Activated CD8-positive, alpha-beta memory T cell treated with anti-CD3 and anti-CD28 coated beads for 48 hours (primary cell): ENCODE data around the gene PCNA.

Experiments
- DNase-seq, 3 experiments: peaks; one replicate each; pipeline ENCODE4 v3.0.0-alpha.2; 2020; ENCODE audit warnings: low read depth in 2 of 3, low spot score in 2 of 3

PCNA gene

GRCh38 chr20:5119435-5120184 is at the start of gene PCNA:
Gene PCNA (minus strand): TSS chr20:5119958. CDS start chr20:5119798, 160 bp downstream.
- DNase-seq = peak; percentile 80 to 96 (median 86)

GRCh38 chr20:5168651-5169396 is 49.1 kb upstream of the PCNA start:
- no peak for DNase-seq

GRCh38 chr20:5164645-5165625 is 45.2 kb upstream of the PCNA start:
- no peak for DNase-seq

- DNase-seq = no peak
Measured at GRCh38 chr20:5161536-5162164, 41.9 kb upstream of the PCNA start.

- no peak for DNase-seq
Measured at GRCh38 chr20:5160882-5161281, 41.1 kb upstream of the PCNA start.

- DNase-seq = no peak
Measured at GRCh38 chr20:5159928-5160327, 40.2 kb upstream of the PCNA start.

- DNase-seq = no peak
Measured at GRCh38 chr20:5156675-5157448, 37.1 kb upstream of the PCNA start.

GRCh38 chr20:5155404-5155803 is 35.6 kb upstream of the PCNA start:
- no peak for DNase-seq

- no peak for DNase-seq
Measured at GRCh38 chr20:5154543-5154925, 34.8 kb upstream of the PCNA start.

- DNase-seq = no peak
Measured at GRCh38 chr20:5153612-5154542, 34.1 kb upstream of the PCNA start.

- no peak for DNase-seq
Measured at GRCh38 chr20:5153152-5153467, 33.4 kb upstream of the PCNA start.

- no peak for DNase-seq
Measured at GRCh38 chr20:5150226-5151076, 30.7 kb upstream of the PCNA start.

GRCh38 chr20:5149892-5150225 is 30.1 kb upstream of the PCNA start:
- no peak for DNase-seq

- DNase-seq = no peak
Measured at GRCh38 chr20:5148581-5148980, 28.8 kb upstream of the PCNA start.

GRCh38 chr20:5146871-5147592 is 27.3 kb upstream of the PCNA start:
- DNase-seq = no peak

GRCh38 chr20:5146099-5146668 is 26.4 kb upstream of the PCNA start:
- no peak for DNase-seq

- no peak for DNase-seq
Measured at GRCh38 chr20:5145365-5146098, 25.8 kb upstream of the PCNA start.
